H1 (cell line): ENCODE data around the gene SLC25A4. TPM values are rescaled to one million over a fixed set of nuclear protein-coding genes. Genes with fewer than 3 reads are reported as not detected.

Experiments
- CTCF ChIA-PET: fragments of 300-600 bp; sonication (Branson Sonifier 250); formaldehyde crosslinking; loops from one replicate; lab custom pipeline; 2021; ENCODE audit not compliant: partially characterized antibody; lab: Charles Lee
- POLR2A ChIA-PET: fragments of 300-600 bp; sonication (Branson Sonifier 250); formaldehyde crosslinking; loops from one replicate; lab custom pipeline; 2021; ENCODE audit warnings: inconsistent platforms; ENCODE audit not compliant: partially characterized antibody; lab: Charles Lee
- DNase-seq, 2 experiments: peaks; one replicate each; pipeline versions ENCODE4 v3.0.0 to v3.0.0-alpha.2; 2010 to 2022; ENCODE audit warnings: low spot score in 2 of 2, low read depth in 1 of 2, mixed read lengths in 1 of 2
- FAIRE-seq: peaks from 2 replicates; lab custom pipeline; 2011; peaks lifted over from hg19 to GRCh38; lab: Jason Lieb, UNC
- H2AFZ ChIP-seq: 2 replicates; pipeline ENCODE4 v1.8.1; 2012; ENCODE audit warnings: low read length, inconsistent platforms
- H2AK5ac ChIP-seq: 2 replicates; pipeline ENCODE4 v1.6.1; 2013; ENCODE audit warnings: low read depth, low read length
- H2BK120ac ChIP-seq: replicated peaks from 2 replicates; pipeline ENCODE3; 2013; ENCODE audit warnings: low read depth, low read length, inconsistent platforms
- H2BK12ac ChIP-seq: 2 replicates; pipeline ENCODE4 v1.6.1; 2013; ENCODE audit warnings: low read depth, low read length
- H2BK15ac ChIP-seq: 2 replicates; pipeline ENCODE4 v1.6.1; 2013; ENCODE audit warnings: low read length
- H2BK20ac ChIP-seq: 2 replicates; pipeline ENCODE4 v1.6.1; 2013; ENCODE audit warnings: low read length
- H2BK5ac ChIP-seq: 2 replicates; pipeline ENCODE4 v1.6.1; 2013; ENCODE audit warnings: low read depth, low read length
- H3K14ac ChIP-seq: 2 replicates; pipeline ENCODE4 v1.6.1; 2013; ENCODE audit warnings: inconsistent platforms; ENCODE audit not compliant: insufficient read length
- H3K18ac ChIP-seq: 2 replicates; pipeline ENCODE4 v1.6.1; 2013; ENCODE audit warnings: low read length; ENCODE audit errors: extremely low read depth
- H3K23ac ChIP-seq: 2 replicates; pipeline ENCODE4 v1.6.1; 2013; ENCODE audit warnings: inconsistent platforms; ENCODE audit not compliant: insufficient read length
- H3K23me2 ChIP-seq: 2 replicates; pipeline ENCODE4 v1.6.1; 2013; ENCODE audit warnings: low read depth, low read length
- H3K27ac ChIP-seq: 2 replicates; pipeline ENCODE4 v1.6.1; 2011; ENCODE audit warnings: low read depth, low read length, inconsistent platforms
- H3K27me3 ChIP-seq, 4 experiments: replicated peaks in 1 of 4; 1 replicate in 1 of 4; 2 replicates in 3 of 4; pipeline versions ENCODE4 v1.6.1 to v1.8.1; 2011 to 2013; ENCODE audit warnings: low read length in 3 of 4, mild to moderate bottlenecking in 3 of 4, inconsistent platforms in 2 of 4, mixed read lengths in 2 of 4, moderate library complexity in 1 of 4; ENCODE audit not compliant: control insufficient read depth in 3 of 4, insufficient read depth in 3 of 4; ENCODE audit errors: extremely low read depth in 1 of 4
- H3K36me3 ChIP-seq, 4 experiments: 2 replicates each; pipeline versions ENCODE4 v1.6.1 to v1.8.1; 2011 to 2013; ENCODE audit warnings: mild to moderate bottlenecking in 4 of 4, low read length in 3 of 4, moderate library complexity in 2 of 4, control low read depth in 1 of 4, inconsistent platforms in 1 of 4; ENCODE audit not compliant: insufficient read depth in 4 of 4, control insufficient read depth in 2 of 4
- H3K4ac ChIP-seq: replicated peaks from 2 replicates; pipeline ENCODE3; 2013; ENCODE audit warnings: low read length, low read depth, mixed read lengths, inconsistent platforms; ENCODE audit not compliant: insufficient read length
- H3K4me1 ChIP-seq, 4 experiments: replicated peaks in 1 of 4; 1 replicate in 1 of 4; 2 replicates in 3 of 4; pipeline versions ENCODE4 v1.6.1 to v1.8.1; 2011 to 2013; ENCODE audit warnings: low read length in 3 of 4, inconsistent platforms in 2 of 4, mixed read lengths in 1 of 4; ENCODE audit not compliant: insufficient read depth in 4 of 4, control insufficient read depth in 3 of 4
- H3K4me2 ChIP-seq, 2 experiments: 2 replicates each; pipeline versions ENCODE4 v1.6.1 to v1.8.1; 2011 to 2013; ENCODE audit warnings: low read depth in 2 of 2, low read length in 2 of 2, control low read depth in 1 of 2, inconsistent platforms in 1 of 2, mild to moderate bottlenecking in 1 of 2; ENCODE audit not compliant: insufficient read depth in 1 of 2
- H3K4me3 ChIP-seq, 4 experiments: fragments of 200-600, 300-600 bp in 1 of 4; sonication (generic), shearing (Covaris generic), sonication (Bioruptor Twin) in 1 of 4; 2 replicates each; pipeline versions ENCODE4 v1.5.1 to v1.8.1; 2011 to 2016; ENCODE audit warnings: low read length in 4 of 4, low read depth in 3 of 4, control low read depth in 2 of 4, inconsistent platforms in 2 of 4, mild to moderate bottlenecking in 2 of 4, mixed read lengths in 1 of 4, moderate library complexity in 1 of 4; ENCODE audit not compliant: insufficient read depth in 2 of 4; ENCODE audit errors: extremely low read depth in 1 of 4
- H3K56ac ChIP-seq: replicated peaks from 2 replicates; pipeline ENCODE3; 2013; ENCODE audit warnings: low read depth, mild to moderate bottlenecking, mixed read lengths, low read length, inconsistent platforms; ENCODE audit not compliant: insufficient read length
- H3K79me1 ChIP-seq: 2 replicates; pipeline ENCODE4 v1.6.1; 2013; ENCODE audit warnings: low read depth, low read length, control low read depth
- H3K79me2 ChIP-seq, 2 experiments: 2 replicates each; pipeline versions ENCODE4 v1.6.1 to v1.8.1; 2012 to 2013; ENCODE audit warnings: low read length in 2 of 2, mild to moderate bottlenecking in 2 of 2, inconsistent platforms in 1 of 2; ENCODE audit not compliant: insufficient read depth in 2 of 2, control insufficient read depth in 1 of 2
- H3K9ac ChIP-seq, 4 experiments: replicated peaks in 1 of 4; 1 replicate in 1 of 4; 2 replicates in 3 of 4; pipeline versions ENCODE4 v1.6.1 to v1.8.1; 2011 to 2013; ENCODE audit warnings: low read depth in 3 of 4, low read length in 3 of 4, control low read depth in 2 of 4, mild to moderate bottlenecking in 2 of 4, moderate library complexity in 2 of 4, inconsistent platforms in 1 of 4; ENCODE audit errors: extremely low read depth in 1 of 4
- H3K9me3 ChIP-seq, 2 experiments: 2 replicates each; pipeline versions ENCODE4 v1.6.1 to v1.8.1; 2012 to 2013; ENCODE audit warnings: mild to moderate bottlenecking in 2 of 2, moderate library complexity in 2 of 2, control low read depth in 1 of 2, inconsistent platforms in 1 of 2, low read depth in 1 of 2, low read length in 1 of 2, mixed read lengths in 1 of 2; ENCODE audit not compliant: insufficient read depth in 2 of 2
- H4K20me1 ChIP-seq, 2 experiments: replicated peaks in 1 of 2; 2 replicates each; pipeline versions ENCODE3 to v1.8.1; 2011 to 2013; ENCODE audit warnings: inconsistent platforms in 2 of 2, low read length in 2 of 2, mild to moderate bottlenecking in 1 of 2; ENCODE audit not compliant: insufficient read depth in 2 of 2, control insufficient read depth in 1 of 2
- H4K5ac ChIP-seq: 2 replicates; pipeline ENCODE4 v1.6.1; 2013; ENCODE audit warnings: low read length, low read depth, mixed read lengths, inconsistent platforms; ENCODE audit not compliant: insufficient read length
- H4K8ac ChIP-seq: 2 replicates; pipeline ENCODE4 v1.8.0; 2013; ENCODE audit warnings: mild to moderate bottlenecking, moderate library complexity, low read length, inconsistent platforms; ENCODE audit not compliant: insufficient read depth; ENCODE audit errors: extremely low read depth
- H4K91ac ChIP-seq: replicated peaks from 2 replicates; pipeline ENCODE3; 2013; ENCODE audit warnings: low read length, mixed read lengths, inconsistent platforms; ENCODE audit not compliant: insufficient read length
- CHD2 ChIP-seq: IDR thresholded peaks from 2 replicates; pipeline ENCODE4 v1.6.1; 2012; ENCODE audit warnings: low read length, improper control_type of control experiment
- MAX ChIP-seq: IDR thresholded peaks from 2 replicates; pipeline ENCODE4 v1.6.1; 2012; ENCODE audit warnings: inconsistent platforms
- WGBS, 2 experiments: shearing (Covaris generic) in 1 of 2; methylation state at CpG; one replicate each; pipeline versions ENCODE4 v1.1.6 to v1.1.7; 2013 to 2015; ENCODE audit warnings: low lambda C conversion rate in 2 of 2, mixed read lengths in 2 of 2, inconsistent platforms in 1 of 2, low coverage in 1 of 2, missing lambda C conversion rate in 1 of 2; ENCODE audit not compliant: insufficient replicate concordance in 2 of 2, insufficient coverage in 1 of 2, insufficient read length in 1 of 2; ENCODE audit errors: extremely low coverage in 1 of 2, missing lambda C conversion rate in 1 of 2; 5-methylcytosine and 5-hydroxymethylcytosine counted together
- polyA plus RNA-seq, 7 experiments: library from polyadenylated mRNA; depleted of rRNA in 3 of 7; stranded (reverse) in 5 of 7; unstranded in 2 of 7; fragments of >200 nt in 5 of 7; fragments of 200-250 nt in 2 of 7; gene quantifications; 1 replicate in 5 of 7; 2 replicates in 1 of 7; 4 replicates in 1 of 7; pipeline versions ENCODE4 v1.2.1 to v1.2.3, GENCODE V29; 2011 to 2013; ENCODE audit warnings: missing spikeins in 2 of 7, mixed read lengths in 2 of 7
- total RNA-seq: library from RNA; stranded (reverse); fragmentation: NEBNext Ultra II Directional; extraction: Animal tissue kit (Norgen Biotek cat#: 25700); gene quantifications from 2 replicates; pipeline ENCODE4 v1.2.1, GENCODE V29; 2021

The SLC25A4 gene
- total and polyA plus RNA-seq, 2 of the 8 experiments (the other 6 are each of a cell fraction or from before 2014, with no cell fraction given) = 41.3 to 42.0 TPM

GRCh38 chr4:185128272-185129119, 14.6 kb upstream of the SLC25A4 start:
- H3K56ac ChIP-seq = no peak overlapping the region
- H4K5ac ChIP-seq = peak overlapping the region; percentile 18
- peak in 1 of 2 experiments; percentile 73 for DNase-seq
- peak overlapping the region; percentile 25 for H2AFZ ChIP-seq
- peaks cover 11% of the 10 kb centered on the region; the same call in 1 of the 2 replicates for H3K23me2 ChIP-seq
- peak overlapping the region; percentile 19; the same call in 1 of the 2 replicates for H2BK12ac ChIP-seq
- H3K27me3 ChIP-seq = peaks cover 1 to 22% (median 17%) of the 10 kb centered on the region in 4 experiments
- ChIA-PET POLR2A (interaction anchor here (0.6 to 3.1 kb wide), 8 partner anchors 11 to 463 kb away, joined by 3 to 17 read pairs (median 4); partner anchors contain the start of gene SLC25A4), CTCF (interaction anchor here (0.9 to 2.1 kb wide), 12 partner anchors 10 to 344 kb away, joined by 3 to 11 read pairs (median 4); partner anchors contain the start of genes HELT and SLC25A4)
- peak overlapping the region; percentile 89 to 90 for H3K4me2 ChIP-seq
- H2BK120ac ChIP-seq = no peak overlapping the region
- no peak overlapping the region for H2AK5ac ChIP-seq
- peak overlapping the region; percentile 51 for H3K18ac ChIP-seq
- H3K36me3 ChIP-seq = no peaks in the 10 kb centered on the region
- H4K91ac ChIP-seq = peak overlapping the region; percentile 34
- peak overlapping the region; percentile 46; the same call in 1 of the 2 replicates for H2BK15ac ChIP-seq
- peak overlapping the region; percentile 93 for H4K8ac ChIP-seq
- H3K79me1 ChIP-seq = no peaks in the 10 kb centered on the region
- no peak overlapping the region for H3K27ac ChIP-seq
- H3K4ac ChIP-seq = peak overlapping the region; percentile 78
- FAIRE-seq = peak; percentile 13
- H3K9me3 ChIP-seq = no peaks in the 10 kb centered on the region; a peak in 1 of 4 replicates
- no peaks in the 10 kb centered on the region for H3K79me2 ChIP-seq
- peak overlapping the region; percentile 47 to 70 (median 60) for H3K4me3 ChIP-seq
- H3K9ac ChIP-seq = peak overlapping the region in 2 of 4 experiments; percentile 25 to 50; a peak in 4 of 7 replicates
- no peak overlapping the region for H2BK5ac ChIP-seq
- H3K14ac ChIP-seq = no peak overlapping the region
- no peak overlapping the region for H3K23ac ChIP-seq
- no peaks in the 10 kb centered on the region for H4K20me1 ChIP-seq
- peaks cover 4 to 8% (median 6%) of the 10 kb centered on the region in 4 experiments; a peak in 6 of 7 replicates for H3K4me1 ChIP-seq
- WGBS, 2 experiments = 3% methylated on average over 50 of the region's 74 CpGs; no CpG with 5 or more reads in 1 of the 2 experiments
- H2BK20ac ChIP-seq = 0 out of 2 replicates have a peak overlapping the region, but pooled peaks have one; percentile 55
- TF ChIP-seq MAX (peak; percentile 57), CHD2 (no peak)
